HG03442 (cell line): ENCODE data around the gene NTN1.
"Not testable (repeated sequence)": the region's sequence is repeated elsewhere in the genome, so short reads cannot be mapped to it uniquely, and the experiment has no call there.

ENCODE experiments used
- ATAC-seq: cut with Tn5 transposase; IDR thresholded peaks from one replicate; pipeline ENCODE4 v1.9.1; 2021; ENCODE audit warnings: mild to moderate bottlenecking, moderate library complexity; ENCODE audit not compliant: unreplicated experiment

The NTN1 gene

DNA sequence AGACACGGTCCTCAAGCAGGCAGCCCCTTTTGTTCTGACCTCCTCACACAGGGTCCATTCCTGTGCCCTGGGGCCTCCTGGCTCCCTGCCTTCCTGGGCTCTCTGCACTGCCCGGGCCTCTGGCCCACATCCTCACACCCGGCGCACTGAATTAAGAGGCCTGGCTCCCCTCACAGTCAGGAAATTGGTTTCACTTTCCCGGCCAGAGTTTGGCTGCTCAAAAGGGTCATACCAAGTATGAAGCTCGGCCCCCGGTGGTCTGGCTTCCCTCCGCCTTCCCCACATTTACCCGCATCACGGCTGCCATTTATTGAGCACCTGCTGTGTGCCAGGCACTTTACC is 220.0 kb downstream of the NTN1 start:
- no peak for ATAC-seq

DNA sequence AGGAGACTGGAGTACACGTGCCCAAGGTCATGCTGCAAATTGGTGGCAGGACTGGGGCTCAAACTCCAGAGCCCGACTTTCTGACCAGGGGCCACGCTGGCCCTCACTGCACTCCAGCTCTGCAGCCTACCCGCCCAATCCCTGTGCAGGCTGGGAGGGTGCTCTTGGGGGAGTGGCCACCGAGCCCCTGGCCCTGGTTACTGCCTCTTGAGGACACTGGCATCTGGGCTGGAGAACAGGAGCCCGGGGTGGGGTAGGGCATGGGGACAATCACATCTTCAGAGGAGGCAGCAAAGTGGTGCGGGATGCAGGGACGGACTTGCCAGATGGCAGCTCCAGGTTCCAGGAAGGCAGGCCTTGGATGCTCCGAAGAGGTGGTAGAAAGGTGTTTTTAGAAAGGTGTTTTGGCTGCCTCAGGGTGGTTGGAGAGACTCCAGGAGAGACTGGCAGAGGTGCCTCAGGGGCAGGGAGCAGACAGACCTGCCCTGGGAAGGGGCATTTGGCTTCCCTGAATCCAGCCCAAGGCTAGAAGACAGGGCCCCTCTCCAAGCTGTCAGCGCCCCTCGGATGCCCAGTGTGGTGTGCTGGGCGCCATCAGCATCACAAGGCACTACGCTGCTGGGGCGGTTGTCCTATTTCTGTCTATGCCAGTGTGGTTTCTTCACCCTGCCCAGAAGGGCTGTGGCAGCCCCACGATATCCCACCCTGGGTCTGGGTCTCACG is 220.6 kb downstream of the NTN1 start:
- ATAC-seq = no peak

DNA sequence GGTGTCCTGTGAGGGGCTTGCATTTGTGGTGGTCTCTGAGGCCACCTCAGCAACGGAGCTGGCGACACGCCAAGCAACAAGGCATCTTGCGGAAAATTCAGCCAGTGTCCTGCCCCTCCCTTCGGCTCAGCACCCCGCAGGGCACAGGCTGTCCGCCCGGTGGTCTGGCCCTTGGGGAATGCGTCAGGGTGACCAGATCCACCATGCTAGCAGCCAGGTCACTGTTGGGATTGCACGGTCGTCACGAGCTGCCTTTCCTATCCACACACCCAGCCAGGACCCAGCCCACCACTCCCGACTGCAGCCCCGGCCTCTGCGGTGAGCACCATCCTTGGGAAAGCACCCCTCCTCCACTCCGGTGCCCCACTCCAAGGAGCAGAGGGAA is 221.2 kb downstream of the NTN1 start:
- no peak for ATAC-seq

DNA sequence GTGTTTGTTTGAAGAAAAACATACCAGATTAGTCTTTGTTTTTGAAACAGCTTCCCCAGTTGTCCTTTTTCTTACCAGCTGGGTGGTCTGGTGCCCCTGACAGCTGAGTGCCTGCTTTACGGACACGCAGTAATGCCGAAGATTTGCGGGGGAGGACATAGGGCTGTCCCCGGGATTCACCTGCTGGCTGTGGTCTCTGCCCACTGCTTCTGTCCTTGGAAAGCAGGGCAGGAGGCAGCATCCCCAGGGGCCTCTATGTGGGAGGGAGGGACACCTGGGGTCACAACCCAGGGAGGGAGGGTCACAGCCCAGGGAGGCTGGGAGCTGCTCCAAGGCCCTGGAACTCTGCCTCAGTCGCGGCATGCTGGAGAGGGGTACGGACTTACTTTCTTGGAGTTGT is 221.7 kb downstream of the NTN1 start:
- ATAC-seq = no peak

DNA sequence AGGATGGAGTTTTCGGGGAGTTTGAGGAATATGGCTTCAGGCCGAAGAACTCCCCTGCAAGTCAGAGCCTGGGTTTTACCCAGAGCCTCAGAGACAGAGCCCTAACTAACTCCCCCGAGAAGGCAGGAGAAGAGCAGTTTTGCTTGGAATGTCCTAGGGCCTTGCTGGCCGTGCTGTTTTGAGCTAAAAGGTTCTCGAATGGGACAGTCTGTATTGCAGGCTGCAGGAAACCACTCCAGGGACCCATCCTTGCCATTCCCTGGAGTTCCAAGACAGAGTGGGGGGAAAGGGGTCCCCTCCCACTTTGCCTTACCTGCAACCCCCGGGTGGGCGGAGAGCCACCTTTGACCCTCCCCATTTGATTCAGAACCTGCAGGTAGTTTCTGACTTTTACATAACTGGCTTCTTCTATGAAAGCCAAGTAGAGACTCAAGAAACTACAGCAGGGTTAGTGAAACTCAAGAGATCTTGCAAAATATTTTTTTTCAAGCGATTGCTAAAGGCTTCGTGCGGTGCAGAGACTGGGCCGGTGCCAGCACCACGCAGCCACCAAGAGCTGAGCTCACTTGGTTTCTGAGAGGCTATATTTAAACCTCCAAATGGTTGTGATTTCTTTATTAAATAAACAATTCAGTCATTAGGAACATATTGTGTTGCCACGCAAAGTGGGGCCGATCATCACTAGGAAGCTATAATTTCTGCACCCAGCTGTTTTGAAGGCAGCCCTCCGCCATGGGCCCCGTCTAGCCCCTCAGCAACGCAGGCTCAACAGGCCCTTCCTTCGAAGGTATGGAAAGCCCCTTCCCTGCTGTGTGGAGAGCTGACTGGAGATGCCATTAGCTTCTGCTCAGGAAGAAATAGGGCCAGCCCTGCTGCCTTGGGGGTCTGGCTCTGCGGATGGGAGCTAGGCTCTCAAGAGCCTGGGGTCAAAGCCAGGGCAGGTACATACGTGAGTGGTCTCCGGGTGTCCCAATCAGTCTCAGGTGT is 223.0 kb downstream of the NTN1 start:
- ATAC-seq = no peak

DNA sequence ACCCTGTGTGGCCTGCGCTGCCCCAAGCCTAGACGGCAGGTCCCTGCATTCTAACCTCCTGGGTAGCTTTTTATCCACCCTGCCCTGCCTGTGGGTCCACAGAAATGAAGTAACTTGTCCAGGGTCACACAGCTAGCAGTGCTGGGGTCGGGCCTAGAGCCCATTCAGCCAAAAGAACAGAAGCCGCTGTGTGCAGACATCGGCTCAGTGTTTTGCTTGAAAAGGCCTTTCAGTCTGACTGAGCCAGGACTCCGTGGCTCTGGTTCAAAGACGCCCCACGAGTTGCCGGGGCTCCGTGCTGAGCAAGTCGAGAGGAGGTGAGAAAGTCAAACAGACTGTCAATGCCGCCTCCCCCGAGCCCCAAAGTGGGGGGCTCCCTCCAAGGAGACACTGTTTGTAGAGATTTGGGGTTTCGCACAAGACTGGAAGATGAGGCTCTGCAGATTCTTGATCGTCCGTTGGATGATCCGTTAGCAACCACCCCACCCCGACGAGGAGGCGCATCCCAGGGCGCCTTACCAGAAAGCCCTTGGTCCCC is 226.2 kb downstream of the NTN1 start:
- no peak for ATAC-seq

DNA sequence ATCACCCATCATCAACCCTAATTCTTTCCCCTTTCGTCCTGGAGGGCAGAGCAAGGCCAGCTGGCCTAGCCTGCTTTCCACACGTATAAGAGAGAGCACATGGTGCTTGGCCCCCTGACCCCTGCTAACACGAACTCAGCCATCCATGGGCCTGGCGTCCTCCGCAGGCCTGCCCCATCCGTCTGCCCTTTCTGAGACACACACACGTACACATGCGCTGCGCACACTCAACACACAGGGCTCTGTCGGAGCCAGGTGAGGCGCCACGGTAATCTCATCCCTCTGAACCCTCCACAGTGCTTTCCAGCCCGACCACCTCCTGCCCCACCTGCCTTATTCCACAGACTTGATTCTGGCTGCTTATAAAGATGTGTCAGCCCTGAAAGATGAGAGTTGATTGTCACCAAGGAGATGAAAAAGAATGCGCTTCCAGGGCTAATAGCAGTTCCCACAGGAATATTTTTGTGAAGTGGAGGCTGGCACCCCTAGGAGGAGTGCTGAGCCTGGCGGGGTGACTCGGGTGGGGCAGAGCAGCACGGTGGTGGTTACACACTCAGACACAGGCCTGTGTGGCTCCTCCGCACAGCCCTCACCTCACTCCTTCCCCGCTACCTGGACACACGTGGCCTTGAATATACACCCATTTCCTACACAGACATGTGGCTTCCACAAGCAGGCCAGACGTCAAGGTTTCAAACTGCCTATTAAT is 228.1 kb downstream of the NTN1 start:
- ATAC-seq = no peak

DNA sequence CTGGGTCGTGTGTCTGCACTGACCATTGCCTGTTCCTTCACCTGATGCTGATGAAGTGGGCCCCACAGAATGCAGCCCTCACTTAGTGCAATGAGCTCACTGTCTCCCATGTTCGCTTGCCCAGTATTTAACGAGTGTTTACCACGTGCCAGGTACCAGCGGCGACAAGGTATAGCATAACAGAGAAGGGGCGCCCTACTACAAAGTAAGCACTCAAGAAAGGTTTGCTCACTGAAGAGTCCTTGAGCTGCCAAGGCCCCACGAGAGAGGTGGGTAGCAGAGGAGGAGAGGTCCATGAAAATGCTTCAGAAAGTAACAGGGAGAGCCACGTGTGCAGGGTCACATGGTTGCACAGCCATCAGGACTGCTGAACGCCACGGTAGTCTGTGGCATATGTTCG is 230.0 kb downstream of the NTN1 start:
- ATAC-seq = no peak

DNA sequence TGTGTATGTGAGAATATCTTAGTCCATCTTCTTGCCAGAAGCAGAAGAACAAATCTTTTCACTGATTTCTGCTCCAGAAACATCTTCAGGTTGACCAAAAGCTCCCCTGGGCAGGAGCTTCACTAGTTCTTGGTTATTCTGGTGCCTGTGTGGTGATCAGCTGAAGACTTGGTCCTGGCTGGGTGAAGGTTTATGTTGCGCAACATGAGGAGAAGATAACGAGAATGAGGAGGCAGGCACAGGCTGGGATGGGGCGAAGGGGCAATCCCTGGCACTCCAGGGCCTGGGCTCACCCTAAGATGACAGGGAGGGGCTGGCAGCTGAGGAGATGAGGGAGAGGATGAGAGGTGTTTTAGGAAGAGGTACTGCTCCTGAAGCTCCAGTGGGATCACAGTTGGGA is 232.0 kb downstream of the NTN1 start:
- ATAC-seq = no peak

DNA sequence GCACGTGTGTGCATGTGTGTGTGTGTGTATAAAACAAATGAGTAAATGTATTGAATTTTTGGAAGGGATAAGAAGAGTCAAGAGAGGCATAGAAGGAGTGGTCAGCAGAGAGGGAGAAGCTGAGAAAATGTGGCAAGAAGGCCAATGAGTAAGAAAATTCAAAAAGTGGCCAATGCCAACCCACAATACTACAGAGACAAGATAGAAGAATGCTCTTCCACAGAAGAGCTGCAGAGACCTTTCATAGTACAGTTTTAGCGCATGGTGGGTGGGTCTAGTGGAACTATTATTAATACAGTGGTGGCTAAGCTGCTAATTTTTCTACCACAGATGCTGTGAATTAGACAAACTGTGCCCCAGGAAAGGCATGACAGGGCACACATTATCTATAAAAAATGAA is 233.5 kb downstream of the NTN1 start:
- no peak for ATAC-seq

DNA sequence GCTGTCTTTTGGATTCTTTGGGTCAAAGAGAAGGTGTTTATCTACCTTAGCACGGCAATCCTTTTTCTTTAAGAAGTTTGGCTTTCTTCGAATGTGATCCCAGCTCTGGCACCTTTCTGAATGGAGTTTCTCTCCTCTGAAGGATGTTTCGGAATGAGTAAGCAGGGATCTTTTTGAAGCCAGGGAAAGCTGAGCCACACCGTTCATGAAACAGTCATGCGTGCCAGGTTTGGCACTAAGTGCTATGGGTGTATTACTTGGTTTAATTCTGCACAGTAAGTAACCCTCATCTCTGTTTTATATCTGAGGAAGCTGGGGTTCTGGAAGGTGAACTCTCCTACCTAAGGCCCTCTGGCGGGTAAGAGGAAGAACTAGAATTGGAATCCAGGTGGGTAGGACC is 234.5 kb downstream of the NTN1 start:
- no peak for ATAC-seq

DNA sequence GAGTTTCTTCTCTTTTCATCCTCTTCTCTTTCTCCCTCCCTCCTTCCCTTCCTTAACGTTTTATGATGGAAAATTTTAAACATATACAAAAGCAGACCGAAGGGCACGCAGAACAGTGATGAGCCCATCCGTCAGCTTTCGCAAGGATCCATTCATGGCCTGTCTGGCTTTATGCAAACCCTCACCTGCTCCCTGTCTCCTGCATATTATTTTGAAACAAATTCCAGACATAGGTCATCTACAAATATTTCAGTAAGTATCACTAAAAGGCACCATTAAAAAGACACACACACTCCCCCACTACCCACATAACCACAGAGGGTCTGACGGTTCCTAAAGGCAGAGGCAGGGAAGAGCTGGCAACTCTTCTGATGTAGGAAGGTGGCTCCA is 235.0 kb downstream of the NTN1 start:
- ATAC-seq = no peak

DNA sequence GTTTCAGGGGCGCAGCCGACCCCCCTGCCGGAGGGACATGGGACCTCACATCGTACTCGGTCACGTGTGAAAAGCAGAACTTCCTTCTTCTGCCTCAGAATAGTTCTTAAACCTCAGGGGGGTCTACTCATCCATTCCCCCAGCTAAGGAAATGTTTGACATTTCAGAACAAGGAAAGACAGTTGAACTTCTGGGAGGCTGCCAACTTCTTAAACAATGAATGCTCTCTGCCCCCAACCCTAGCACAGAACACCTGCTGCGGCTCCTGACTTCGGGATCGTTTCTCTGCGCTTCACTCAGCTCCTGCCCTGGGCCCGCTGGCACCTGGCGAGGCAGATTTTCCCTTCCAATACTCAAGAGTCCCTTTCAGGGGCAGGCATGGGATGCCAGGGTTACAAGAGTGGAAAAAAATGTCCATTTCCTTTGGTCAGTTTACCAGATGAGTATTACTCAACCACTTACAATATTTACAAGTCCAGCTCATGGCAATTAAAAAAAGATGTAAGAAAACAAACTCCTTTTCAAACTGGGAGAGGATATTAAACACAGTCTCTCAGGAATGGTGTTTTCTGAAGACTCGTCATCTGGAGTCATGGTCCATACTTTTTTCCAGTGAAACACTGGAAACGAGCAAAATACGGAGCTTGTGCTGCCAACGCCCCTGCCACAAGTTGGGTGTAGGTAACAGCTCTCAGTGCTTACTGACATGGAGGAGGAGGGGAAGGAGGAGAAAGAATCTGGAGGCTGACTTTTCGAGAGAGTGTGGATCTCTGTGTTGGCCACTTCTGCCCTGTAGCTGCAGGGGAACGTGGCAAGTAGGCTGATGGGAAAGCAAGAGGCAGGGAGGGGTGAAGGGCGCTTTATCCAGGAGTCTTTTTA is 235.7 kb downstream of the NTN1 start:
- no peak for ATAC-seq

DNA sequence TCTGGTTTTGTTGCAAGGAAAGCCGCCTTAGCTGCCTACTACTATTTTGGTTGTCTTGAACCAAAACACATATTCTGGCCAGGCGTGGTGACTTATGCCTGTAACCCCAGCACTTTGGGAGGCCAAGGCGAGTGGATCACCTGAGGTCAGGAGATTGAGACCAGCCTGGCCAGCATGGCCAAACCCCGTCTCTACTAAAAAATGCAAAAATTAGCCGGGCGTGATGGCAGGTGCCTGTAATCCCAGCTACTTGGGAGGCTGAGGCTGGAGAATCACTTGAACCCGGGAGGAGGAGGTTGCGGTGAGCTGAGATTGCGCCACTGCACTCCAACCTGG is 236.3 kb downstream of the NTN1 start:
- ATAC-seq = not testable (repeated sequence)

DNA sequence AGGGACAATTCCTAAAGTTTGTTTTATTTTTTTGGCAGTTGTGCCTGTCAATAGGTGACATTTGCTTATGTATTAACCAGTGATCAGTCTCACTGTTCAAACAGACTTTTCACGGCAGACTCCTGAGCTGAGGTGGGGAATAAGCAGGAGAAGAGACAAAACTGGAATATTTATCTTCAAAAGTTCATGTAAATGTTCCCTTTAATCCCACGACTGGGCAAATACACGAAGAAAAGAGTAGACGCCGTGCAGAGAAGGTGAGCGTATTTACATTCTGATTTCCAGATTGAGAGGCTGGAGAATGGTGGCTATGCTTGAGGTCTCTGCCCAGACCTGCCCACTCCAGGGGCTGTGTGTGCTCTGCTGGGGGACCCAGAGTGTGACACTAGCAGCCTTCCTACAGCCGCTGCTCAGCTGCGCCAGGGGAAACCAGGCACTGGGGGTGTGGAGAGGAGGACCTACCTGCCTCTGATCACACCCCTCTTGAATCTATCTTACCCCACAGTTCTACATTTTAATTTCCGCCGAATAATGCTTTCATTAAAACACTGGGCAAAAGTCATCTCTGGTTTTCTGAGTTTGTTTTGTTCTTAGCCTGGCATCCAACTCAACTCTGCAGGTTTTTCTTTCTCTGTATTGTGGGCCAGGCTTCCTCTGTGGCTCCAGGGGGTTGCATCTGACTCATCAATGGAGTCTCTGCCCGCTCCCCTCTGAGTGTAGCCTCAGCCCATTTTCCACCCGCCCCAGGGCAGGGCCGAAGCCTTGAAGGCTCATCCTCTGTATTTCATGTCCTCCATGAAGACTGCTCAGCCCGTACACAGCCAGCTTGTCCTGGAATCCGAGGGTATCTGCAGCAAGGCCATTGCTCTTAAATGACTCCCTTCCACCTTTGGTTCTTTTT is 237.1 kb downstream of the NTN1 start:
- ATAC-seq = no peak

DNA sequence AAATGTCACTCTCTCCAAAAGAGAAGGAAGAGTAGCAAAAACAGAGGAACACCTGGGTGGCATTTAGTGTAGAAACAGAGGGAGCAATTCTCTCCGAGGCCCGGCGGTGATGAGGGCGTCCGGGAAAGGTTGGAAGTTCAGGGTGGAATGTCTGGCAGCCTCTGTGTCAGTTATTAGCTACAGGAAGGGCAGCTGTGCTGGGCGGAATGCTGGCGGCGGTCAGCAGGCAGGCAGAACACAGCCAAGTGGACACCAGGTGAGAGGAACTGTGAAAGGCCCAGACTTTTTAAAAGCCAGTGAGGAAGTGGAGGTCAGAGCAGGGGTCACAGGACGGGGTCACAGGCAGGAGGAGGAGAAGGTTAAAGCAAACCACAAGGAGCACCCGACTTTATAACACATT is 238.1 kb downstream of the NTN1 start:
- no peak for ATAC-seq

DNA sequence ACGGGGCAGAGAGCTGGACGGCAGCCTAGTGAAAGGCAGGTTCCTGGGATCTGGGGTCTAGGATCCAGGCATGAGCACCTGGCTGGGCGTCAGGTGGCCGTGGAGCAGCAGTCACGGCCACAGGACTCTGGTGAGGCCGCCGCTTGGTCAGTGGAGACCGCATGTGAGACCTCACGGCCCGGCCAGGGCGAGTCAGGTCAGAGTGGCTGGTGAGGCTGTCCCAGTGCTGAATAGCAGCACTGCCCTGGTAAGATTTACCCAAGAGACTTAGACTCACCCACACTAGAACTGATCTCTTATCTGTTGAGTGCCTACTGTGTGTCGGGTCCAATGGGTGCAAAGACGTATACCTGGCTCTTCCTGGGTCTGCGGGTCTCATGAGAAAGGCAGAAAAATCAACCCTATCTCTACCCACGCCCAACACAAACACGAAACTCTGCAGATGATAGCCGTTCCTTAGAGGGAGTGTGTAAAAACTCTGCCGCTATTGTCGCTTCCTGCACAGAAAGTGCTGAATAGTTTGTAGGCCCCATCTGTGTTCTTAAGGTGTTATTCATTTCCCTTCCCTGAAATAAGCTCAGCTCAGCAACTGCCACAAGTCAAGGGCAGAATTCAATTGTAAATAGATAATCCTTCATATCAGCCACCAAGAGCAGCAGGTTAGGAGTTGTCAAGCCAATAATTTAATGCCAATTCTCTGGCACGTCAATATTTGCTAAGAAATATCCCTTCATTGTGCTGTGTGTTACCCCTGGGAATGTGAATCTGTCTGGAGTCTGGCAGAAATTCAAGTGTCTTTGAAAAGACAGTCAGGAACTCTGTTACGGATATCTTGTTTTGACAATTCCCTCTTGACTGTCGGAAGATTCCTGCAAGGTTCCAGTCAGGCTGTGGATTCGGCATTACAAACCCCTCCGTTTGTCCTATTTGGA is 240.0 kb downstream of the NTN1 start:
- ATAC-seq = no peak

DNA sequence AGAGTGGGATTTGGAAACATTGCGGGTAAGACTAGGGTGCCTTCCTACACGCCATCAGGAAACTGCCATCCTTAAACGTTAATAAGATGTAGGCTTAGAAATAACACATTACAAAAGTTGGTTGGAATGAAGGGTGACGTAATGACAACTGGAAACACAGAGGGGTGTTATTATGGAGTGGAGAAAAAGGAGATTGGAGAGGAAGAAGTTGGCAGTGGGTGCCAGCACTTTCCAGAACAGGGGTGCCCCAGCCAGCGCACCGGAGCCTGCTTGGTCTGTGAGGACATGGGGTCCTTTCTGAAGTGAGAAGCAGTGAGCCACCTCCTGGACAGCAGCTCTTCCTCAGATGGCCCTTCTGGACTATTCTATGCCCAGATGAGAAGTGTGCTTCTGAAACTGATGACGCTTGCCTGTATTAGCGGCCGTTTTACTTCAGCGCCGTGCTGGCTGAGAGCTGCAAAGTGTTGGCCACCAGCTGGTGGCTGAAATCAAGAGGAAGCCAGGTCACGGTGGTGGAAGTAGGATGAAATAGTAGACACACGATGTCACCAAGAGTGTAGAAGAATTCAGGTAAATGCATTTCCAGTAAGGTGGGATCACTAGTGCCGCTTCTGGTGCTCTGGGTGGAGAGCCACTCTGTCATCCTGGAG is 244.8 kb downstream of the NTN1 start:
- ATAC-seq = no peak
